RWPE2 (cell line): ENCODE measurements around the gene NDEL1.

ENCODE experiments used
- ATAC-seq: fragments of 200-7000 bp; cut with Tn5 transposase; 3 replicates; pipeline ENCODE4 v1.9.1; 2021; ENCODE audit warnings: low read depth
- DNase-seq: peaks from one replicate; pipeline ENCODE4 v3.0.0-alpha.2; 2020; ENCODE audit warnings: low spot score
- H3K27ac ChIP-seq: fragments of 450-650 bp; 2 replicates; pipeline ENCODE4 v1.5.1; 2017; ENCODE audit warnings: mild to moderate bottlenecking; ENCODE audit not compliant: poor library complexity, severe bottlenecking
- H3K27me3 ChIP-seq: fragments of 250-450 bp; sonication (Bioruptor Pico); 2 replicates; pipeline ENCODE4 v1.5.1; 2021; ENCODE audit warnings: mild to moderate bottlenecking, moderate library complexity; ENCODE audit not compliant: insufficient read depth, poor library complexity, severe bottlenecking
- H3K36me3 ChIP-seq: fragments of 250-450 bp; sonication (Bioruptor Pico); 2 replicates; pipeline ENCODE4 v1.5.1; 2020; ENCODE audit warnings: low read depth, mild to moderate bottlenecking, moderate library complexity
- H3K4me1 ChIP-seq: fragments of 250-450 bp; sonication (Bioruptor Pico); 2 replicates; pipeline ENCODE4 v1.5.1; 2021; ENCODE audit warnings: mild to moderate bottlenecking, moderate library complexity; ENCODE audit not compliant: insufficient read depth, poor library complexity, severe bottlenecking
- H3K4me3 ChIP-seq: fragments of 250-450 bp; sonication (Bioruptor Pico); 2 replicates; pipeline ENCODE4 v1.5.1; 2021; ENCODE audit warnings: mild to moderate bottlenecking, moderate library complexity; ENCODE audit not compliant: severe bottlenecking
- H3K9me3 ChIP-seq: fragments of 250-450 bp; sonication (Bioruptor Pico); 2 replicates; pipeline ENCODE4 v1.5.1; 2021; ENCODE audit warnings: mild to moderate bottlenecking, moderate library complexity; ENCODE audit not compliant: severe bottlenecking
- TF ChIP-seq, protein P1 (sequence below): fragments of 450-650 bp; IDR thresholded peaks from one replicate; pipeline ENCODE4 v1.5.1; 2017; ENCODE audit warnings: mild to moderate bottlenecking, moderate library complexity; ENCODE audit not compliant: poor library complexity, severe bottlenecking

NDEL1 gene

DNA sequence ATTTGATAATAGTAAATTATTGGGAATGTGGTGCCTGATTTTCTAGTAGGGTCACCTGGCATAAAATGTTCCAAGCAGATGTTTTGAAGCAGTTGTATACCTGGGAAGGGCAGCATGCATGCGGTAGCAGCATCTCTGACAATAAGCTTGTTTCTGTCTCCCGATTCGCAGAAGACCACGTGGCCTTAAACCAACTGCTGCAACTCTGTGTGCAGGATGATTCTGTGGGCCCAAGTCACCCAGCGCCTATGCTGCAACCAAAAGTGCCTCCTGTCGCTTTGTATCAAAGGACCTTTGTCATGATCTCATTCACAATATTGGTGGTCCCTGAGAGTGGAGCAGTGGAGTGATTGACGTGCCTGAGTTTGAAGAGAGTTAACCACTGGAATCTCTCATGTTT is 8.1 kb downstream of the NDEL1 start:
- H3K36me3 ChIP-seq = peaks cover 70% of the 10 kb centered on the region
- H3K27me3 ChIP-seq = no peaks in the 10 kb centered on the region
- ATAC-seq = no peak
- no peak for DNase-seq
- no peaks in the 10 kb centered on the region for H3K4me1 ChIP-seq
- H3K4me3 ChIP-seq = no peak overlapping the region
- no peaks in the 10 kb centered on the region for H3K9me3 ChIP-seq
- TF ChIP-seq, protein P1, sequence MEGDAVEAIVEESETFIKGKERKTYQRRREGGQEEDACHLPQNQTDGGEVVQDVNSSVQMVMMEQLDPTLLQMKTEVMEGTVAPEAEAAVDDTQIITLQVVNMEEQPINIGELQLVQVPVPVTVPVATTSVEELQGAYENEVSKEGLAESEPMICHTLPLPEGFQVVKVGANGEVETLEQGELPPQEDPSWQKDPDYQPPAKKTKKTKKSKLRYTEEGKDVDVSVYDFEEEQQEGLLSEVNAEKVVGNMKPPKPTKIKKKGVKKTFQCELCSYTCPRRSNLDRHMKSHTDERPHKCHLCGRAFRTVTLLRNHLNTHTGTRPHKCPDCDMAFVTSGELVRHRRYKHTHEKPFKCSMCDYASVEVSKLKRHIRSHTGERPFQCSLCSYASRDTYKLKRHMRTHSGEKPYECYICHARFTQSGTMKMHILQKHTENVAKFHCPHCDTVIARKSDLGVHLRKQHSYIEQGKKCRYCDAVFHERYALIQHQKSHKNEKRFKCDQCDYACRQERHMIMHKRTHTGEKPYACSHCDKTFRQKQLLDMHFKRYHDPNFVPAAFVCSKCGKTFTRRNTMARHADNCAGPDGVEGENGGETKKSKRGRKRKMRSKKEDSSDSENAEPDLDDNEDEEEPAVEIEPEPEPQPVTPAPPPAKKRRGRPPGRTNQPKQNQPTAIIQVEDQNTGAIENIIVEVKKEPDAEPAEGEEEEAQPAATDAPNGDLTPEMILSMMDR = no peak
- no peak overlapping the region for H3K27ac ChIP-seq

DNA sequence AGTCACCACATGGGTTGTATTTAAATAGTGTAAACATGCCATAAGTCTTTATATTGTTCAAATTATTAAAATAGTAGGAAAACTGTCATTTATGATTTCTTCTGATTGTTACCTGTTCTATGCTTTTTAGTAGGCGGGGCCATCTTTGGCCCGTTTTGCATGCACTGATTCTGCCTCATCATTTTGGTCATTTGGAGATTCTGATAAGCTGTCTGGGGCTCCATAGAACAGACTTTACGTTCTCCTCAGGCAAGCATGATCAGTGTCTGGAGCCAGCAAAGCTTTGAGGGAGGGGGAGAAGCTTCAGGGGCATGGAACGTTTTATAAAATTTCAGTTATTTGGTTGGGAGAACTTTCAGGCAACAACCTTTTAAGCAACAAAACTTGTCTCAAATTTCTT is 8.8 kb downstream of the NDEL1 start:
- DNase-seq = no peak
- Histone ChIP-seq H3K36me3 (peaks cover 75% of the 10 kb centered on the region), H3K27ac (no peak overlapping the region), H3K4me1 (no peaks in the 10 kb centered on the region), H3K9me3 (no peaks in the 10 kb centered on the region), H3K4me3 (no peak overlapping the region), H3K27me3 (no peaks in the 10 kb centered on the region)
- ATAC-seq = no peak
- TF ChIP-seq, protein P1 = no peak

DNA sequence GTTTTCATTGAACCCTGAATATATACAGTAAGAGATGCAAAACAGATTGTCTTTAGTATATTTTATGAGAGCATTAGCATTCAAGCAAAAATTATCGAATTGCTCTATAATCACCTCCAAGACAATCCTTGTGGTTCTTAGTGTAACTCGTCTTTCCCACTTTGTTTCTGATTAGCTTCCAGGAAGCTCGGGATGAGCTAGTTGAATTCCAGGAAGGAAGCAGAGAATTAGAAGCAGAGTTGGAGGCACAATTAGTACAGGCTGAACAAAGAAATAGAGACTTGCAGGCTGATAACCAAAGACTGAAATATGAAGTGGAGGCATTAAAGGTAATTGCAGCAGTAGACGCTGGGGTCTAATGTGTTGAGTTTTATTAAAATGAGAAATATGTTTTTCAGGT is 9.9 kb downstream of the NDEL1 start:
- no peak for DNase-seq
- peaks cover 78% of the 10 kb centered on the region for H3K36me3 ChIP-seq
- TF ChIP-seq, protein P1 = no peak
- no peaks in the 10 kb centered on the region for H3K9me3 ChIP-seq
- H3K27me3 ChIP-seq = no peaks in the 10 kb centered on the region
- H3K4me1 ChIP-seq = no peaks in the 10 kb centered on the region
- H3K27ac ChIP-seq = no peak overlapping the region
- ATAC-seq = no peak
- no peak overlapping the region for H3K4me3 ChIP-seq

DNA sequence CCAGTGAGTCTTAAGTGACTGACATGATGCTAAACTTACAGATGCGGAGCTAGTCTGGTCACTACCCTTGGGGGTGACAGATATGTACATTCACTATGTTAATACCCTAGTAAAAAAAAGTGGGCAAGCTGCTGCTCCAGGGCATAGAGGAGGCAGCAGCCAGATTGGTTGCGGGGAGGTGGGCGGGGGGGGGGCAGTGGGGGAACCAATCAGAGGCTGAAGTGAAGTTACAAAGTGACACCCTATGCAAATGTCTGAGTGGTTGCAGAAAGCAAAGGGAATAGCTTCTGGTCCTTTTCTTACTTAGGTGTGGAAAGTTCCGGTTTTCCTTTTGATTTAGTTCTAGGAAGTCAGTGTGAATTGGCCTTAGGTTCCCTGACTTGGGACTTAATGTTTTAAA is 12.1 kb downstream of the NDEL1 start:
- H3K27me3 ChIP-seq = no peaks in the 10 kb centered on the region
- peaks cover 88% of the 10 kb centered on the region for H3K36me3 ChIP-seq
- DNase-seq (no peak), ATAC-seq (no peak)
- H3K9me3 ChIP-seq = no peaks in the 10 kb centered on the region
- no peak overlapping the region for H3K4me3 ChIP-seq
- H3K4me1 ChIP-seq = no peaks in the 10 kb centered on the region
- H3K27ac ChIP-seq = no peak overlapping the region
- TF ChIP-seq, protein P1 = no peak

DNA sequence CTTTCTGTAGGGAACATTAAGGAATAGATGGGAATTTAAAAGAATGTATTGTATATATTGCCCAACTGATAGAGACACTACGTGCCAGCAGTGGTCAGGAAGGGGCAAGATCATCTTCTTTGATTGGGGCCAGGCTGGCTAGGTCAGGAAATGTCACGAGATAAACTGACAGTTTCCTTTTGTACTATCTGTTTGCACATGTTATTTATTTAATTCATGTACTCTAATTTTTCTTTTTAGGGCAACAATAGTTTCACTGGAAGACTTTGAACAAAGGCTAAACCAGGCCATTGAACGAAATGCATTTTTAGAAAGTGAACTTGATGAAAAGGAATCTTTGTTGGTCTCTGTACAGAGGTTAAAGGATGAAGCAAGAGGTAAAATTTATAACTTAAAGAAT is 12.6 kb downstream of the NDEL1 start:
- Histone ChIP-seq H3K9me3 (no peaks in the 10 kb centered on the region), H3K4me1 (no peaks in the 10 kb centered on the region), H3K27ac (no peak overlapping the region), H3K27me3 (no peaks in the 10 kb centered on the region), H3K4me3 (no peak overlapping the region), H3K36me3 (peaks cover 93% of the 10 kb centered on the region)
- TF ChIP-seq, protein P1 = no peak
- no peak for ATAC-seq
- DNase-seq = no peak
